OCI-LY1 (cell line): Measurements from ENCODE around the gene ROBO4.

Experiments used
- CTCF ChIP-seq: fragments of 200-600 bp; sonication (generic), shearing (Covaris generic); IDR thresholded peaks from 2 replicates; pipeline ENCODE4 v1.5.1; 2017; ENCODE audit warnings: mild to moderate bottlenecking, antibody characterized with exemption, low read length, moderate library complexity, mixed read lengths
- EZH2 ChIP-seq: fragments of 200-600 bp; sonication (generic), shearing (Covaris generic); IDR thresholded peaks from 2 replicates; pipeline ENCODE4 v1.8.0; 2017; ENCODE audit warnings: borderline replicate concordance, mixed run types, mild to moderate bottlenecking, antibody characterized with exemption, low read length, moderate library complexity, mixed read lengths

GRCh38 chr11:124895471-124895971 is 2.1 kb downstream of the ROBO4 start:
- no peak for TF ChIP-seq CTCF
- TF ChIP-seq EZH2 = no peak
